AG20443 (cell line): Measurements from ENCODE around the gene DUS4L.
A peak's percentile ranks its signal among the peaks of the same experiment; 100 is the strongest.
"Not testable (repeated sequence)": the region's sequence is repeated elsewhere in the genome, so short reads cannot be mapped to it uniquely, and the experiment has no call there.

ENCODE experiments used
- DNase-seq: peaks from one replicate; pipeline ENCODE4 v3.0.0; 2012; ENCODE audit warnings: low spot score, mixed read lengths

DUS4L gene, protein sequence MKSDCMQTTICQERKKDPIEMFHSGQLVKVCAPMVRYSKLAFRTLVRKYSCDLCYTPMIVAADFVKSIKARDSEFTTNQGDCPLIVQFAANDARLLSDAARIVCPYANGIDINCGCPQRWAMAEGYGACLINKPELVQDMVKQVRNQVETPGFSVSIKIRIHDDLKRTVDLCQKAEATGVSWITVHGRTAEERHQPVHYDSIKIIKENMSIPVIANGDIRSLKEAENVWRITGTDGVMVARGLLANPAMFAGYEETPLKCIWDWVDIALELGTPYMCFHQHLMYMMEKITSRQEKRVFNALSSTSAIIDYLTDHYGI

DNA sequence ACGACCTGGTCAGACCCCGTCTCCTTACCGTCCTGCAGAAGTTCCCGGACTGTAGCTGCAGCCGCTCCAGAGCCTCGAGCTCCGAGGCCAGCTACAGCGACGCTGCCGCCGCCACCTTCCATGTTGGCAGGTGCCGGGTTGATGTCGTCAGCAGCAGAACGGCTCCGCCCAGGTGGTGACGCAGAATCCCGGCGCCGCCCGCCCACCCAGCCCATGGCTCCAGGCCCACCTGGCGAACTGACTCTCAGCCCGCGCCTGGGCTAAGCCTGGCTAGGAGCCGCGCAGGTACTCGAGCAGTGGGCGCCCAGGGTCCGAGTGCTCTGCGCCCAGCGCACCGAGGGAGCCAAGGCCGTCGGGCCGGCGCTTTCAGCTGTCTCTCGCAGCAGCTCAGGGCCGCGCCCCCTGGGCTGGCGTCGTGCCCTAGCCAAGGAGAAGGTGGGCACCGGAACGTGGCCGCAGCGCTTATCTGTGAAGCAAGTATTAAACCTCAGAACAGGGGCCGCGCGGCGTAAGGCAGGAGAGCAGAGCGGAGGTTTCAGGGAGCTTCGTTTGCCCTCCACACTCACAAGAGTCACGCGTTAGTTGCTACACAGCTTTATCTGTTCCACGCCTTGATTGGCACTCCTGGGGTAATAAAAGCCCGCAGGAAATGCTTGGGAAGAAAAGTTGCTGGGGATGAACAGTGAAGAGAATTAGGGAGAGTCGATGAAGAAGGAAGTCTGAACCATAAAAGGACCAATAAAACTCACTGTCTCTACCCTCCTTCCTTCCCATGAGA is at the start of gene DUS4L, which contains the start of gene COG5:
Gene DUS4L, plus strand, starts transcription at position 197 of the 778 bp plus-strand sequence. CDS start 3,100 bp downstream, outside the sequence.
Gene COG5, minus strand, starts transcription at position 146 of the 778 bp plus-strand sequence. Its CDS starts 24 bp downstream, at position 122.
- peak; percentile 93 for DNase-seq

DNA sequence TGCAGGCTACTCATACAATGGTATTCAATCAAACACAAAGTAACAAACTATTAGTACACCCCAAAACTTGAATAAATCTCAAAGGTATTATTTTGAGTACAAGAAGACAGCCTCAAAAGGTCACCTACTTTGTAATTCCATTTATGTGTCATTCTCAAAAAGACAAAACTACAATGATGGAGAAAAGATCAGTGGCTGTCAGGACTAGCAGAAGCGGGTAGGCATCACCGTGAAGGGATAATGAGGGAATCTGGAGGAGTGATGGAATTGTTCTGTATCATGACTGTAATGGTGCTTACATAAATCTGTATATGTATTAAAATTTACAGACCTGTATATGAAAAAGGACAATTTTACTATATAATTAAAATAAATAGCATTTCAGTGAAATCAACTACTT is 37.1 kb upstream of the DUS4L start:
- DNase-seq = no peak

DNA sequence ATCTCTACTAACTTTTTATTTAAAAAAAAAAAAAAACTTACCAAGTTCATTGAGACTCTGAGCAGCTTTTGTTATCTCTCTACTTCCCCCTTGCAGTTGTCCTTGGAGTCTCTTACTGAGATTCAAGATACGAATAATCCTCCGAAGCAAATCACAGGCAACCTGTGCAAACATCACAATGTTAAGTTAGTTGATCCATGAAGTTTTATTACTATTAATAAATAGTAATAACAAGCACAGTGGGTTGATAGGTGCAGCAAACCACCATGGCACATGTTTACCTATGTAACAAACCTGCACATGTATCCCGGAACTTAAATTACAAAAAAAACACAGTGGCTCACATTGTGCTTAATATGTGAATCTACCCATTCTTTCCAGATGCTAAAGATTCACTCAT is 36.6 kb upstream of the DUS4L start:
- no peak for DNase-seq

DNA sequence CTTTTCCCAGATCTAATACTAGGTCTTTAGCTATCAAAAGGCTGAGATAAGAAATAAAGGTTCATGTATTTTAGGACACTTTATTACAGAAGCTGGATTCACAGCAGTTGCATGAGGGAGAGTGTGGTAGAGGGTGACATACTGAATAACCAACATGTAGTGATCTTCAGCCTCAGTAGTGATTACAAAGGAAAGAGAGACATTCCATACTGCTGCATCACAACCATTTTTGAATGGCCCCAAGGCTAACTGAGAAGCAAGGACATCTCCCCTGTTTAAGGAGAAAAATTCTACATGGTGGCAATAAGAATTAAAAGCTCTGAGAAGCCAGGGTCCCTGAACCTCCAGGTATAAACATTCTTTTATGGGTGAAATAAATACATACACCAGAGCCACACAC is 35.3 kb upstream of the DUS4L start:
- peak; percentile 62 for DNase-seq

DNA sequence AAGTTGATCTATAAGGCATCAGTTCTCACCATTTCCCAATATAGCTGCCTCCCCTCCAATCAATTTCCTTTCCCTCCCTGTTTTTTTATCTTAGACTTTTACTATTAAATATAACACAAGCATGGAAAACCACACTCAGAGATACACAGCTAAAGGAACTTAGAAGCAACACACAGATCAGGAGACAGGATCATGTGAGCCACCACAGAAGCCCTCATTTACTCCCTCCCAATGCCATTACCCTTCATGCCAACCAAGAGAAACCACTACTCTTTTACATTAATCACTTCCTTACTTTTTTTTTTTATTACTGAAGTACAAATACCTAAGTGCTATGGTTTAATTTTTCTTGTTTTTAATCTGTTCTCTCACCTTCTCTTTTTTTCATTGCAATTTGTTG is 33.0 kb upstream of the DUS4L start:
- DNase-seq = no peak

DNA sequence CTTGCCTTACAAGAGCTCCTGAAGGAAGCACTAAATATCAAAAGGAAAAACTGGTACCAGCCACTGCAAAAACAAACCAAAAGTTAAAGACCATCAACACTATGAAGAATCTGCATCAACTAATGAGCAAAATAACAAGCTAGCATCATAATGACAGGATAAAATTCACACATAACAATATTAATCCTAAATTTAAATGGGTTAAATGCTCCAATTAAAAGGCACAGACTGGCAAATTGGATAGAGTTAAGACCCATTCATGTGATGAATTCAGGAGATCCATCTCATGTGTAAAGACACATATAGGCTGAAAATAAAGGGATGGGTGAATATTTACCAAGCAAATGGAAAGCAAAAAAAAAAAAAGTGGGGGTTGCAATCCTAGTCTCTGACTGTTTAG is 29.6 kb upstream of the DUS4L start:
- no peak for DNase-seq

DNA sequence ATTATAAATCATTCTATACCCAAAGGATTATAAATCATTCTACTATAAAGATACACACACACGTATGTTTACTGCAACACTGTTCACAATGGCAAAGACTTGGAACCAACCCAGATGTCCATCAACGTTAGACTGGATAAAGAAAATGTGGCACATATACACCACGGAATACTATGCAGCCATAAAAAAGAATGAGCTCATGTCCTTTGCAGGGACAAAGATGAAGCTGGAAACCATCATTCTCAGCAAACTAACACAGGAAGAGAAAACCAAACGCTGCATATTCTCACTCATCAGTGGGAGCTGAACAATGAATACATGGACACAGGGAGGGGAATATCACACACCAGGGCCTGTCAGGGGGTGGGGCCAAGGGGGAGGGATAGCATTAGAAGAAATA is 26.5 kb upstream of the DUS4L start:
- DNase-seq = not testable (repeated sequence)

DNA sequence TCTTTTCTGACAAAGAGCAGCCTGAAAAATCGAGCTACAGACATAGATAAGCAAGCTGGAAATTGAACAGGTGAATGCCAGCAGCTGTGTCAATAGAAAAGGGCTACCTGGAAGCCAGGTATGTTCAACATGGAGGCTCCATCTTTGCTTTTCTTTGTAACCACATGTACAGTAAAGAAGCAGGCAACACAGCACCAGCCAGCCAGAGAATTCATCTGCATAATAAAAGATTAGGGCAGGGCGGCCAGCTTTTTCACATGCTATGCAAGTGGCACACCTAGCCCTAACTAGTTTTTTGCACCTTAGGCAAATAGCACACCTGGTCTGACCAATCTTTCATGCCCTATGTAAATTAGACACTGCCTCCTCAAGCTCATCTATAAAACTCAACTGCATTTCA is 25.8 kb upstream of the DUS4L start:
- DNase-seq = no peak

DNA sequence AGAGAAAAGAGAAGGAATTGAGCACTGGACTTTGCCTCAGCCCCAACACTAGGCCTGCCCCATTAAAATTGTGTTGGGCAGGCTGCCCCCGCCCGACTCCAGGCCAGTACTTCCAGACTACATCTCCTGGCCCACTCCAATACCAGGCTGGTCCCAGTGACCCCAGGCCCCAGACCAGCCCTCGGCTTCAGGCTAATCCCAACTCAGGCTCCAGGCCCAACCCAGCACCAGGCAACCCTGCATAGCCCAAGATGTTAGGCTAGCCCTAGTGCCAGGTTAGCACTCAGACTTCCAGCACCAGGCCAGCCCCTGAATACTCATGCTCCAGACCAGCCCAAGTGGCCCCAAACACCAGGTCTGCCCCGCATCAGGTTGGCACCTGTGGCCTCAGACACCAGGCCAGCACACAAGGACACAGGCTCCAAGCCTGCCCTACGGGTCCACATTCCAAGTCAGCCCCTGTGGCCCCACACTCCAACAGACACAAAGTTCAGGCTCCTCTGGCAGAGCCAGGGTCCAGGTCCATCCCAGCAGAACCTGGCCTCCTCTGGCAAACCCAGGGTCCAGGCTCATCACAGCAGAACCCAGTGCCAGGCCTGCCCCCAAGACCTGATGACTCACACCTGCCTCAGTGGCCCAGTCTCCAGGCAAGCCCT is 20.3 kb upstream of the DUS4L start:
- DNase-seq = no peak

DNA sequence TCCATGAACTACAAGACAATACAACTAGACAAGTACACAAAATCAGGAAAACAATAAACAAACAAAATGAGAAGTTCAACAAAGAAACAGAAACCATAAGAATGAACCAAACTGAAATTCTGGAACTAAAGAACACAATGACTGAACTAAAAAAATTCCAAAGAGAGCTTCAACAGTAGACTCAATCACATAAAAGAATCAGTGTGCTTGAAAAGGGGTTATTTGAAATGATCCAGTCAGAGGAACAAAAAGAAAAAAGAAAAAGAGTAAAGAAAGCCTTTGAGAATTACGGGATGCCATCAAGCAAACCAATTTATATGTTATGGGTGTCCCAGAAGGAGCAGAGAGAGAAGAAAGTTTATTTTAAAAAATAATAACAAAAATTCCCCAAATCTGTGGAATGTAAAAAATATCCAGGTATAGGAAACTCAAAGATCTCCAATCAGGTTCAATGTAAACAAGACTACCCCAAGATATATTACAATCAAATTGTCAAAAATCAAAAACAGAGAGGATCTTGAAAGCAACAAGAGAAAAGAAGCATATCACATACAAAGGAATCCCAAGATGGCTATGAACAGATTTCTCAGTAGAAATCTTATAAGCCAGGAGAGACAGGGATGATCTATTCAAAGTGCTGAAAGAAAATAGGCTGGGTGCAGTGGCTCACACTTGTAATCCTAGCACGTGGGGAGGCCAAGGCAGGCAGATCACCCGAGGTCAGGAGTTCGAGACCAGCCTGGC is 18.8 kb upstream of the DUS4L start:
- DNase-seq = no peak

DNA sequence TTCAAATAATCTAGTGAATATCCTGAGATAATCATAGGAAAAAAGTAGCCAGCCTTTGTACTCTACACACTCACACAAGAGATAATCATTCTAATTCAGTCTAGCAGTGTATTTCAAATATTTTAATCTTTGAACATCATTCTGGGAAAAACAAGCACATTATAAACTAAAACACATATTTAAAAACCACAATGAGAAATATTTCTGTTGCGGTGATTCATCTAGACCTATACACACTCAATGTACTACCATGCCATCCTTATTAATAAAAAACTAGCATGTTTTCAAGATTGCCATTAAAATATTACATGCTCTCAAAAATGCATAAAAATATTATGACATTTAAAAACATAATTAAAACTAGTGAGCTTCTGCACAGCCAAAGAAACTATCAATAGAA is 11.8 kb upstream of the DUS4L start:
- DNase-seq = no peak

DNA sequence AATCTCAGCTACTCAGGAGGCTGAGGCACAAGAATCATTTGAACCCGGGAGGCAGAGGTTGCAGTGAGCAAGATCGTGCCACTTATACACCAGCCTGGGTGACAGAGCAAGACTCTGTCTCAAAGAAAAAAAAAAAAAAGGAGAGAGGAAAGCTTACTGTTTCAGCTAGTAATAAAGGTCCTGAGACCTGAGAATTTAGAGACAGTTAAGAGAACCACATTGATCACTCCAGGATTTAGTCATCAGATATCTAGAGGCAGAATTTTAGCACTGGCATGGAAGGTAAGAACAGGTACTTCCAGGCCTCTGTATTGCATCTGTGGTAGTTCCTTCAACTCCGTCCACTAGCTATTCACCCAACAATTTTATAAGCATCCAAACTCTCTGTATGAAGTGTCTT is 7.9 kb upstream of the DUS4L start:
- no peak for DNase-seq

DNA sequence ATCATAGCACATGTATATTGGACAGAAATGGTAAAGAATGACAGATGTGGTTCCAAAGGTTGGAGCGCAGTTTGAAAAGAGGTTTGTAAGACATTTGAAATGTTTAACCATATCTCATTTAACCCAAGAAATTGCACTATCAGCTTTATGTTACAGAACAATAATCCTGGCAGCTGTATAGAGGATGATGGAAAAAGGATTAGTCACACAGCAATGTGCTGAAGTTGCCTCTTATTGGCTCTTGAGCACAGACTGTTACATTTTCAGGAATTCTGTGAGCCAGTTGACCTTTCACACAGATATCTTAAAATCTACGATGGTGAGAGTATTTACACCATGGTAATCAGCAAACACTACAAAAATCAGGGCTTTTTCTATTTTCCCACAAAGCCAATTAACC is 3.9 kb upstream of the DUS4L start:
- DNase-seq = peak; percentile 46

DNA sequence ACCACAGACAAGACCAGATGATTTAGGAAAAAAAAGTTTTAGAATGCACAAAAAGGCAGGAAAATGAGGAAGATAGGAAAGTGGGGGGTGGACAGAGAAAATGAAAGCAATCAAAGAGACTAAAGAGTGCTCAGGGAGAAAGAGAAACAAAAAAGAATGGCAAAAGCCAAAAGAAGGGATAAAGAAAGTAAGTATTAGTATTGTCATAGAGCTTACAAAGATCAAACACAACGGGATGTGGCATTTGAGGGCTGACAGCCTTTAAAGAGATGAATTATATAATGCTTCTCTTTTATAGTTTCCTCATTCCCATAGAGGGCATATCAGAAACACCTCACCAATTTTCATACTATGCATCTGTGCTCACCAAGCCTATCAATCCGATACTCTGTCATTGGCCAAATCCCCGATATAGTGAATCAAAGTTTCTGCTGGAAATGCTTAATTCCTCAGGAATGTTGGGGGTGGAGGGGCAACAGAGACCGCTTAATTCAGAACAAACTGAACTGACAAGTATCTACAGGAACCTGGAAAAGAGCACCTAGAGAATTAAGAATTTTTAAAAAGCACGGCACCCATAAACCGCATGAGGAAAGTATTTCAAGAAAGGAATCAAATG is 2.8 kb upstream of the DUS4L start:
- DNase-seq = no peak

DNA sequence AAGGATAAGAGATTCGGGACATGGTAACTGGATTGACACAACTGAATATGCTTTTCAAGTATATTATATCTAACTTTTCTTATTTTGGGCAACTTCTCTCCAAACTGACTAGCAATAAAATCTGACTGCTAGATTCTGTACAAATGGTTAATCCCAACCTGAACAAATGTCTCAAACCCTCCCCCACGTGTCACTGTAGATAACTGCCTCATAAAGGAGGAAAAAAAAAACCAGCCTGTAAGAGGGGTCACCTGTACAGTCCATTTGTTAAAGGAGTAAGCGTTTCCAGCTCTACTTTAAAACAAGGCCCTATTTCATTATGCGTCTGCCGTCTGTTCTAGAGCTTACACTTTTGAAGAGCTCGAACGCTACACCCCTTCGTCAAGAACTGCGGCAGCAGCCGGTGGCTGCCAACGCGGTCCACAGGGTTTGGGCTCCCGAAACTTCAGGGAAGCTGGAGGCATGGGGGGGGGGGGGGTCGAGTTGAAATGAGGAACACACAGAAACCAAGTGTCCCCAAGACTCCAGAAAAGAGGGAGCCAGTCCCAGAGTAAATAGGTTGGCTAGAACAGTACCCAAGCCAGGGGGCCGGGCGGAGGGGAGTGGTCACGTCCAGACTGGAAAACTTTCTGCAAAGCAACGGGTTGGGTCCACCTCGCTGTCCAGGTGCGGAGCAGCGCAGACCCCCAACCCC is 543 bp upstream of the DUS4L start:
- no peak for DNase-seq

DNA sequence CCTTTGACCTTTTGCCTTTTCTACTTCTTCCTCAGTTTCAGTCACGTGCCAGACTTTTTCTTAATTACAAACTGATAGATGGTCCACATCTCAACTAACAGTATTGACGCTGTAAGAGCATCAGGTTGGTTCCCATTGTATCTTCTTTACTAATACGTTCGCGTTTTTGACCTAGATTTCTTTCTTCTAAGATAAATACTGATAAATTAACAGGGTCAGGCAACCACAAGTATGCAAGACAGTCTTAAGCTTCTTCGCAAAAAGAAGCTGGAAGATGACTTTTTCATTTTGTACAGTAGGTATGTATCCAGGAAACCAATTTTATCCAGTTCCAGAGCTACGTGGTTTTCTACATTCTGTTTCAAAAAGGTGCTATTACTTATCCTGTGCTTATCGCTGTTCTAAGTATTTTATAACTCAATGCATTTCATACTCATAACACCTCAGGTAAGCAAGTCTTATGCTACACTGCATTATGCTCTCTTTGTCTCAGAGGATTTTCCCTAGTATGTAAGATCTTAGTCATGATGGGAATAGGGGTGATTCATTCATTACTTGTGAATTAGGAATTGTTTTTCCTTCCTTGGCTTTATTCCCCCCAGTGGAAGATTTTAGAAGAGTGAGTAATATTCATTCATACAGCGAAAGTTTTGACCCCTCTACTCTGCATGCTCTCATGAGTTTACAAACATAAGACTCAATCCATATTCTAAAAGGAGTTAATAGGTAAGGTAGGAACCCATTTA is 955 bp downstream of the DUS4L start:
- DNase-seq = peak; percentile 58

DNA sequence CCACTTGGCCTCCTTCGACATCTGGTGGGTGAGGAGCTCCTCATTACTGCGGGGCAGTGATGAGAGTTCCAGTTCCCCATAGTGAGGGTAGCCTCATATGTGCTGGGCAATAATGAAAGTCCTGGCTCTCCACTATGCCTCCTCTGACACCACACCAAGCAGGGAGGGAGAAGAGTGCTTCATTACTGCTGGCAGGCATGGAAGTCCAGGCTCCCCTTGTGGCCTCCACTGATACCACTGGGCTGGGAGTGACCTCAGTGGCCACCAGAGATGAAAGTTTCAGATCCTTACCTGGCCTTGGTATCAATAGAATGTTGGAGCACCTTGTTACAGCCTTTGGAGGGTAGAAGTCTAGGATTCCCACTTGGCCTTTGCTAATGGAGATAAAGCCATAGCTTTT is 6.5 kb downstream of the DUS4L start:
- DNase-seq = no peak

DNA sequence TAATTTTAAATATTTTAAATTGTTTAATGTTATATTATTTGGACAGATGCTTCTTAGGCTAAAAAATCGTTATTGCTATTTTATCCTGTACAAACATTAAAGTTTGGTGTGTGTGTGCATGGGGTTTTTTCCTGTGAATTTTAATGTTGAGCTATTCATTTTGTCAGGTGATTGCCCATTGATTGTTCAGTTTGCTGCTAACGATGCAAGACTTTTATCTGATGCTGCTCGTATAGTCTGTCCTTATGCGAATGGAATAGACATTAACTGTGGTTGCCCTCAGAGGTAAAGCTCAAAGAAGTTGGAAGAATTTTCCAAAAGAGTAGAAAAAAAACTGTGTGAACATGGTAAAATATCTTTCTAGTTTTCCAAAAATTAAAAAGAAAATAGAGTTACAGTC is 9.8 kb downstream of the DUS4L start:
- no peak for DNase-seq

DNA sequence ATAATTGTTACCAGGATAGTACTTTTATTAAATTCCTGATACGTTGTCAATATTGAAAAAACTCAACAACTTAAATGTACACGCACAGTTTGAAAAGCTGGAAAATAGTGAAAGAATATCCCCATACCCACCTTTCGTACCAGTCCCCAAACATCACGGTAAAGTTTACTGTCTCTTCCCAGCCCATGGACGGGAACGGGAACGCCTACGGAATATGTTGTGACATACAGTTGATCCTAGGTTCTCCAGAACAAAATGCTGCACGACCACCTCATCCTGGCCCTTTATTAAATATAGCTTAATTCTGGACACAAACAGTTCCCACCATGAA is 15.7 kb downstream of the DUS4L start:
- no peak for DNase-seq

DNA sequence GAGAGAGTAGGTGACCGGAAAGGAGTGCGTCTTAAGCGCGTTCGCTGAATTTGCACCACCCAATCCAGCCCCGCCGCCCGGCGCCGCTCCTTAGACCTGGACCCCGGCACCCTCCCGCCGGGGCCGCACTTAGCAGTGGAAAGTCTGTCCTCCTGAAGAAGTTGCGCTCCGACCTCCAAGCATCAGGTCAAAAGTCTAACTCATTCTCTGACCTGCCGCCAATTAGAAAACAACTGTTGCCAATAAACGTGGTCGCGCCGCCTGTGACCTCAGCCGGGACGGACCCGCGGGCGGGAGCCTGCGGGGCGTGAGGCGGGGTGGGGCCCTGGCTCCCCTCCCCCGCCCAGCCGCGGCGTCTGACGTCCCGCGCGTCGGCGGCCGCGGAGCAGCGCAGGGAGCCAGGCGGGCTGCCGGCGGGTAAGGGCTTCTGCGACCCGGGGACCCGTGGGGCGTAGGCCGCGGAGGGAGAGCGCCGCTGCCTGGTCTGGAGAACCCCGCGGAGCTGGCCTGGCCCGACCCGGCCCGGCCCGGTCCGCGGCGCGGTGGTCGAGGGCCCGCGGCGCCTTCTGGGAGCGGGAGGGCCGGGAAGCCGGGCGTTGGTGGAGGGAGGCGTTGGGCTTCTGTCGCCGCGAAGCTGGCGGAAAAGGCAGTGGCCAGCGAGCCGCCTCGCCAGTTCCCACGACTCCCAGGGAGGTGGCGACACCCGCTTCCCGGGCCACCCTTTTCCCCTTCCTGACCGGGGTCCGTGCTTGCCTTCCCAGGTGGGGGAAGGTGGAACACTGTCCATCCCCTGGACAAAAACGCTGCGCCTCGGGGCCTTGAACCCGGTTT is 16.3 kb downstream of the DUS4L start, which contains the start of gene BCAP29:
Gene BCAP29, plus strand, starts transcription at position 362 of the 831 bp plus-strand sequence. CDS start 527 bp downstream, outside the sequence.
- DNase-seq = peak; percentile 93
